GM18861 (cell line): ENCODE results near the gene ELOVL6.

Experiments used
- ATAC-seq: cut with Tn5 transposase; IDR thresholded peaks from one replicate; pipeline ENCODE4 v1.9.1; 2021; ENCODE audit not compliant: unreplicated experiment

ELOVL6 gene

DNA sequence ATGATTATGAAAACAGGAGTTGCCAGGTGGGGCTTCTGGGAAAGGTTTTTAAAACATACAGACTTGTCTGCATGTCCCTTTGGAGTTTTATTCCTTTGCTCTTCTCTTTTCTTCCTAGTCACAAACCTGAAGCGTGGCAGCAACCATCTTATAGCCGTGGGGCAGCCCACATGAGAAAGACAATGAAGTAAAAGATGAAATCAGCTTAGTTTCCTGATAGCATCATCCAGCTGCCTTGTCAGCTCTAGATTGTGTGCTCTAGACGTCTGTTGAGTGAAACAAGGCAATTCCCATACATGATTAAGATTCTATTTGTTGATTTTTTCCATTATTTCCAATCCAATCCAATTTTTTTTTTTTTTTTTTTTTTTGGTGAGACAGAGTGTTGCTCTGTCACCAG, 68.9 kb downstream of the ELOVL6 start:
- no peak for ATAC-seq

DNA sequence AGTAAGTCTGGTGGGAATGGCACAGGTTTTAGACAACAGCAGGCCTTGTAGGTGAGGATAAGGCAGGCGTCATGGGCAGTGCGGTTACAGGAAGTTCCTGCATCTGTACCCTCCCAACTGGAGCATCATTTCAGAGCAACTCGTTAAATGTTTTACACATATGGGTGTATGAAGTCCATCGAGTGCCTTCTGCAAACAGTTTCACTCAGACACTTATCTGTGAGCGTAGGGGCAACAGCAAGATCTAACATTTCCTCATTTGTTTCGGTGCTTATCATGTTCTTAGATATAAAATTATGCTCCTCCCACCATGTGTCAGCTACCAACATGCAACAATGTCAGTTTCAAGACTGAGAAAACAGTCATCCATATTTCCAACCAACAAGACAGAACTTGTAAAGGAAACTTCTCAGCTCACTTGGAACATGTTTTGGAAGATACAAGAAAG, 69.9 kb downstream of the ELOVL6 start:
- ATAC-seq = no peak

DNA sequence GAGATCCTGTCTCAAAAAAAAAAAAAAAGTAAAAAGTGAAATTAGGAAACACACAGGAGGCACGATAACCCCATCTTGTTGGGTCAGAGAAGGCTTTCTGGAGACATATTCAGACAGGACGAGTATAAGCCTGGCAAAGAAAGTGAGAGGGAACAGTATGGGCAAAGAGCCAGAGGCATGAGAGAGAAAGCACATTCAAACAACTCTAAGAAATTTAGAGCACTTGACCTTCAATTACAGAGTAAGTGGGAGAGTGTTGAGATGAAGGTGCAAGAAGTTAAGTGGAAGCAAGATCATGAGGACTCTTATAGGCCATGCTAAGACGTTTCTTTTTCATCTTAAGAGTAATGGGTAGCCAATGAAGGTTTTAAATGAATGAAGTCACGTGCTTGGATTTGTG, 70.4 kb downstream of the ELOVL6 start:
- ATAC-seq = no peak

DNA sequence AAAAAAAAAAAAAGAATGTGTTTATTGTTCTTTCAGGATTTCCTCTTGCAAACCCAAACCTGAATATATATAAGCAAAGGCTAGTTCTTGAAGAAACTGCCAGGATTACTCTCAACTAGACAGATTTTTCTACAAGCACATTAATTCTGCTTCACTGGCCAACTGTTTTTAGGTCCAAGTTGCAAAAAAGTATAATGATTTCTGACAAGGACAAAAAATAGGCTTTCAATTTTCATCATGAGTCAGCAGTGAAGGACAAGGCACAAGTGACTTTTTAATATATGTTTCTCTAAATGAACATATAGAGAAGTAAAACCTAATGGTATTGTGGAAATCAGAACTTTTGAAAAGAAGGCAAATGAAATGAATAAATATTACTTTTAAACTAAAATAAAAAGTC, 73.7 kb downstream of the ELOVL6 start:
- ATAC-seq = peak; percentile 63

DNA sequence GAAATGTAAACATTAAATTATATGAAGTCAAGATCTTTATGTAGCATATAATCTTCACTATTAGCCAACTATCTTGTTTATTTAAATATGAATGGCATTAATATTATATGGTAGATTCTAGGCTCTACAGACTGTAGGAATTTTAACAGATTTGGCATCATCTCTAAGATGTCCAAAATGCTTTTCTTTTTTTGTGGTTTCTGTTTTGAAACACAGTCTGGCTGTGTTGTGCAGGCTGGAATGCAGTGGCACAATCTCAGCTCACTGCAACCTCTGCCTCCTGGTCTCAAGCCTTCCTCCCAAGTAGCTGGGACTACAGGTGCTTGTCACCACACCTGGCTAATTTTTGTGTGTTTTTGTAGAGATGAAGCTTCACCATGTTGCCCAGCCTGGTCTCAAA, 76.2 kb downstream of the ELOVL6 start:
- ATAC-seq = no peak

DNA sequence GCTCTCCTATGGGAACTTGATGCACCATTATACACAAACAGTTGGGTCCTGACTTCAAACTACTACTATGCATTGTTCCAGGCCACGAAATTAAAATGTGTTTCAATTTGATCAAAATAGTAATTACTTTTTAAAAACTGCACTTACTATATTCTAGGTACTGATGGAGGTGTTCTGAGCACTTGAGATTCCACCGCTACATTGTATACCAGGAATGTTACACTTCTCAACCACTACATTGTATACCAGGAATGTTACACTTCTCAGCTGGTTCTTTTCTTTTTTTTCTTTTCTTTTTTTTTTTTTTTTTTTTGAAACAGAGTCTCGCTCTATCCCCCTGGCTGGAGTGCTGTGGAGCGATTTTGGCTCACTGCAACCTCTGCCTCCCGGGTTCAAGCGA, 77.9 kb downstream of the ELOVL6 start:
- no peak for ATAC-seq

DNA sequence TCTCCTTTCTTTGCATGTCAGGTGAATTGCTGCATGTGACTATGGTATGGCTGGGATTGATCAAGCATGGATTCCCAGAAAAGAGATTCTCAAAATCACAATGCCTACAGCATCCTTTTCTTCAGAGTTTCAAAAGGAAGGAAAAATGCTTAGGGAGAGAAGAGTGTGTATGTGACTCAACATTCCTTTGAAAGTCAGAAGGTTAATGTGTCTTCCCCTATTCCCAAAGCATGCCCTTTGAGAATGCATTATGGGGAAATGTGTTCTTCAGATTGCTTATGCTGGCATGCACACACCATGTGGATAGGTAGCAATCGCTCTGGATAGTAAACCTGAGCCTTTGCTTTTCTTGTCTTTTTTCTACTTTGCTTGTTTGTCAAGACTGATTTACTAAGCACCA, 78.5 kb downstream of the ELOVL6 start:
- ATAC-seq = no peak

DNA sequence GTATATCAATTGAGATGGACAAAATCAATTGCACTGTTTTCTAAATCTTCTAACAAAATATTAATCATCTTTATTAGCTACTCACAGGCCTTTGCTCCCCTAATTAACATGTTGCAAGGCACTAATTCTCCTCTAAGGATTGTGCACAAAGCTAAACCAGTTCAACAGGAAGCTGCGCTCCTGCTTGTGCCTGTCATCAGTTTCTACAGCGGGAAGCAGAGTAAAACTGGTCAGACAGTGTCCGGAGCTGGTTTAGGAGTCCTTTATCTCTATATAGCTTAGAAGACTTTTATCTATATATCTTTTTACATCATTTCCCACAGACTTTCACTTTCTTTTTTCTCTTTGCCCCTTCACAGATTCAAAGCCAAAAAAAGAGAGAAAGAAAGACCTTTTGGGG, 79.1 kb downstream of the ELOVL6 start:
- ATAC-seq = peak; percentile 63

DNA sequence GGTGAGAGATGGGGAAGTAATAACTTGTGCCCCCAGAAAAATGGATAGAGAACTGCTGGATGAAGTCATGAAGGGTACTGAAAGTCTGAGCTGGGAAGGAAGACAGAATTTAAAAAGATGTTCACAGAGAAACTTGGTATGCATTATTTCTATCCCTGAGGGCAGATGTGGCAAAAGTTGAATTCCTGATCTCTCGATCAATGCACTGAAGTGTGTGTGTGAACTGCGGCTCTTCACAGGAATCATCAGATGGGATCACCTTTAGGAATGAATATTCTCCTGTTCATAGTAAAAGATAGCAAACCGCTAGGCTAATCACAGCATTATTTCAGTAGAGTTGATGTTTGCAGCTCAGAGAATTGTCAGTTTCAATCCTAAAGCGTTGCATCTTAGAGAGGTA, 86.4 kb downstream of the ELOVL6 start:
- no peak for ATAC-seq

DNA sequence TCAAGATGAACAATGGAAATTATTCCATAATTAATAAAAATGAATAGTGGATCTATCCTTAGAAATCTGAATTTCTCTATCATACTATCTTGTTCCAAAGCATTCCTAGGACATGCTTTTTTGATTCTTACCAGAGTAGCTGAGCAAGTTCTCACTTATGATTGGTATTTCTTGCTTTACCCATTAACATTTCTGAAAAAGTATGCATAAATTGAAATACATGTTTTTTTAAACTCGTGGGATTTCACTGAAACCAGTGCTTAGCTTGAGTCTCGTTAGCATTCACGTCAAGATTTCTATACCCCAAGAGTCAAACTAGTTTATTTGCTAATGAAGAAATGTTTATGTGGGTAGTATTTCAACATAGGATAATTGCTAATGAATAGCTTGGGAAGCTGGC, 89.0 kb downstream of the ELOVL6 start:
- no peak for ATAC-seq

DNA sequence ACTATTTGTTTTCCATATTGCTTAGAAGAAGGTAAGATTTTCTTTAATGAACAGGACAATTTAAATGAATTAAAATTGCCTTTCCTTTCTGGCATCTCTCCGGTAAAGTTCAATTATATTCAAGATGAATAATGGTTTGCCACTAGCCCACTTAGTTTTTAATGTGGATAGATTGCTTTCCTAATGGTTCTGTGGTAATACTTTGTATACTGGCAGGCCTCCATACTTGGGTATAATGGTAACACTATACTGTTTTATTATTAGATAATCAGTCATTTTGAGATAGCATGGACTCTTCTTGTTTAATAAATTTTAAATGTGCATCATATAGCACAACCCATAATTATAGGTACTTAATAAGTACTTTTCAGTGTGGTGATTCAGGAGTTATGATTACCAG, 89.5 kb downstream of the ELOVL6 start:
- ATAC-seq = no peak

DNA sequence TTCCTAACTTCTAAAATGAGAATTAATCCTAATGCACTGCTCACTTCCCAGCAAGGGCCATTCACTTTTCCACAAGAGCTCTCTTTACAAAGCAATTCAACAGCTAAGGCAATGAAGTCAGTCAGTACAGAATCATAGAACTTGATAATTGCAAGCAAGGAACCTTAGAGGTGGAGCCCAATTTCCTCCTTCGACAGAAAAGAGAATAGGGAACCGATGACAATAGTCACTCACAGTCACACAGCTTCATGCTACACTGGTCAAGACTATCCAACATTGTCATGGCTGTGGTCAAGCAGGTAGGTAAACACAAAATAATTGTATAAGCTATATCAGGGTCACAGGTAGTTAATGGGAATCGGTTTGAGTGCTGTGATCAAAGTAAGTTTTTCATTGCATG, 90.0 kb downstream of the ELOVL6 start:
- peak; percentile 82 for ATAC-seq

DNA sequence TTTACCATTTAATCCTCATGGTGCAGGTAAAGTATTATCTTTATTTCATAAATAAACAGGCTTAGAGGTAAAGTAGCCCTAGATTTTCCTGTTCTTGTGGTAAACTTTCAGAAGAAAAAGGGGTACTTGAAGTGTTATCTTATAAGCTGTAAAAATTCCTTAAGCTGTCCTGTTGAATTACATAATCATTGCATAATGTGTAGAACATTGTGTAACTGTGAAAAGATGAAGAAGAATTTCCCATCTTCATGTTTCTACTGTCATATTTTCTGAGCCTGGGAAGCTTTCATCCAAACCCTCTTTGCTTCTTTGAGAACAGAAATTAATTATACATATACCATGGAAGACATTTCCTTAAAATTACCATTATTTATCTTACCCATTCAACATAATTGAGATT, 90.5 kb downstream of the ELOVL6 start:
- ATAC-seq = no peak

DNA sequence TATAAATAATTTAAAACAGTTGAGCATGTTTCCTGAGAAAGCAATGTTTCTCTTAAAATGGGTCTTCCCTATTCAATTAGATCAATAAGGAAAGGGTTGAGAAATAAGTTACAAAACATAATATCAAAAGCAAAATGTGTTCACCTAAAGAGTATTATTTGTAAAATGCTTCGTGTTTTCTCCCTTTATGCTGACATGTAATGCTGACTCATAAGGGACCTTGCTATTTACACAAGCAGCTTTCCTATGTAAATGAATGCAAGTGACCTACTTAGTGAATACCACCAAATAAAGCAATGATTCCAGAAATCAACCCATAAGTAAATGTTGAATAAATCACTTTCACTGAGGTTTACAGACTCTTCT, 91.5 kb downstream of the ELOVL6 start:
- ATAC-seq = peak; percentile 74

DNA sequence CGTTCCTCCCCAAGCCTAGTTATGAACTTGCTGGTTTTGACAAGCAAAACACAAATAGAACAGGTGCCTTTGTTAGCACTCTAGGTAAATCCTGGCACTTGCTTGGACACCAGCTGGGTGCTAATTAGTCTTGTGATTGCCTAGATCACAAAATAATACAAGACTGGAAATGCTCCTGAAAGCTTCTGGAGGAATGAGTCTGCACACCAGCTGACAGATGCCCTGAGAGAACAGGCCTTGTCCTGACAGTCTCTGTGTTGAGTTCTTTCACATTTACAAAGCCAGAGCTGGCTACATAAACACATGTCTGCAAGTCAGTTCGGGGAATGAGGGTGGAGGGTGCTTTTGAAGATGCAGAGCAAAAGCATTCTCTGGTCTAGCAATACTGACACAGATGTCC, 93.8 kb downstream of the ELOVL6 start:
- ATAC-seq = no peak

DNA sequence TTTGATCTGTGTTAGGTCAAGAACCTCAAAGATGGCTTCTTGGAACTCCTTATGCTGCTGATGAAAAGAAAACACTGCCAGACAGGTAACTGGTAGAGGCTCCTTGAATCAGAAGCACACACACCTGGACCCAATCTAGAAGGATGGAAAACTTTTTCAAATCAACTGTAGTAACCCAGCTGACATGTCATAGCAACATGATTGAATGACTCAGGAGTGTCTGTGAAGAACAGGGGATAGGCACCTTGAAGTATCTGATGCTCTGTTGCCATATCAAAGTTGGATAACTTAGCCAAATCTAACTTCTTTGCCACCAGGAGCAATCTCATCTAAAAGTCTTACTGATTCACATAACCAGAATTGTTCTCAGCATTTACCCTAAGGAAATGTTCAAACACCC, 98.8 kb downstream of the ELOVL6 start:
- ATAC-seq = no peak

DNA sequence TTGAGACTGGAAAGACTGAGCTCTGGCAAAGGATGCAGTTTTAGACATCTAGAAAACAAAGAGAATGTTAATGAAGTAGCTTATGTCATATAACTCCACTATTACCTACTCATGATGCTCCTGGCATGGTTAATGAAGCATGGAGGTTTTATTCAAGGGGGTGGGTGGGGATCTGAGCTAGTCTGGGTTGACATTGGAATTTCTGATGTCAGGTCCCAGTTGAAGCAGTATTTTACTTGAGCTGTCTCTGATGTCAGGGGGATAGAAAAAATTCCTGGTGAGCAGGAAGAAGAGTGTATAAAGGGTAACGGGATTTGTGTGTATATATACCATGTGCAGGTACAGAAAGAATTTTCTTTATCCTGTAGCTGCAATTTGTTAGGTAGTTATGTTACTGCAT, 102.0 kb downstream of the ELOVL6 start:
- ATAC-seq = no peak

DNA sequence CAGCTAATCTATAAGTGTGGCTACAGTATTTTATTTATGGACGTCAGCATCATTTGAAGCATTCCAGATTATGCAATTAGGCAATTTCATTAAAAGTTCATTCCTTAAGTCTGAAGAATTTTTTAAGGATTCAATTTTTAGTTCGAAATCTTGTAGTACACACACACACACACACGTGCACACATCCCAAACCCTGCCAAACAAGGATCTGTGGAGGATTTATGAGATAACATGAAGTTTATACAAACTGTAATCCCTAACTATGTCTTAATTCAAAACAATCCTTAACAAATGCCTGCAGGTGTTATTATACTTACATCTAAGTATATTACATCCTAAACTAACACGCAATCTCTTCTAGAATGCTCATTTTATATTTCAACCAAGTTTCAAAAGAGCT, 105.8 kb downstream of the ELOVL6 start:
- ATAC-seq = no peak

DNA sequence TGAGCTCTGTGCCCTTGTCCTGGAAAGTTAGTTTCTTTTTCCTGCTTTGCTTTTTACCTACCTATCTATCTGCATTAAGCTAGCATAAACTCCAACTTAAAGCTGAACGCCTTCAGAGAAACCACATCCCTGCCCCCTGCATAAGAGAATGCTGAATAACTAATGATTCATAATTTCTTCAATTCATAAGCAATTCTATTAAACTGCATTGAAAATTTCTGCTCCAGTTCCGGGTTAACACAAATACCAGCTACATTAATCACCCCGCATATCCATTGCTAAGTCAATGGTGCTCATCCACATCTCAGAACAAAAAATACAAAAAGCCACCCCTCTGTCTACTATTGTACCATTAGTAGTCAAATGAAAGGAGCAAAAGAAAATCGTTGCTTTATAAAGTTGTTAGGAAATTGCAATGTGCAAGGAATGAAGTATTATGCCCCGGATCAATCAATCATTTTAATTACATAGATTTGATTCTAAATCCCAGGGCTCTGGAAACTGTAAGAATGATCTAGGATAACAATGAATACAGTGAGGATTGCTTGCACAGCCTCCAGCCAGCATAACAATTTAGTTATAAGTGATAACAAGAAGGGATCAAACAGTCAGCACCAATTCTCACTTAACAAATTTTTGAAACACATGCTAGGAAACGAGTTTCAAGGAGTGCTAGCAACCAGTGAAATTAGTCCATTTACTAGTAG, 106.8 kb downstream of the ELOVL6 start:
- ATAC-seq = no peak

DNA sequence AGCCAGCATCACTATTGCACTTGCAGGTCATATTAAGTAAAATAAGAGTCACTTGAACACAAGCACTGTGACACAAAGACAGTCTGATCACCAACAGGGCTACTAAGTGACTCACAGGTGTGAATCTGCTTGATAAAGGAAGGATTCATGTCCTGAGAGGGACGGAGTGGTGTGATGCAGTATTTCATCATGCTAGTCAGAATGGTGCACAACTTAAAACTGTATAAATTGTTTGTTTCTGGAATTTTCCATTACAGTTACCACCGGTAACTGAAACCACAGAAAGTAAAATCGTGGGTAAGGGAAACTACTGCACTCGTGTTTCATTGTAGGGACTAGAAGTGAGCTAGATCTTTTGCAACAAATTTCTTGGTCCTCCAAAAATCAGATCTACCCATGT, 109.7 kb downstream of the ELOVL6 start:
- ATAC-seq = peak; percentile 67

DNA sequence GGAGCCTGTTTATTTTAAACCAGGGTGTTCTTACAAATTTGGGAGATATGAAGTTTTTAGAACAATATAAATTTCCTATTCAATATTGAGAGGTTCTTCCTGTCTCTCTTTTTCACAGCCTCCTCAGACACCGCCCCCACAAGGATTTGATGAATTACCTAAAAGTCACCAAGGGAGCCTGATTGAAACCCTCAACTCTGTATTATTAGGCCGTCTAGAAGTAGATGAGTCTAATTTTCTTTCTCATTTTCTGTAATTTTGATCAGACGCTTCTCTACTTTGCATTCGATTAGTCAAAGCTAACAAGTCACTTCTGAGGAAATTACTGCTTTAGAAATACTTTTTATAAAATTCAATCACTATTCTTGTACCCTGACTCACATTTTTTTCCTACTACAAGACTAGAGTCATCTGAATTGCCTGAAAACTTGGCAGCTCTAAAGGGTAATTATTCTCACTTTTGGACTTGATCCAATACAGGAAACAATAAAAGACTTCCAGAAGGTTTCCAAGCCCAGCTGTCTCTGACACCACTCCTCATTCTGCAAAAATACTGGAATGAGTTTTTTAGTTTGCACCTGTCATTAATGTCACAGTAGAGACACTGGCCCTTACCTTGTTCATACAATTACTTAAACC, 111.2 kb downstream of the ELOVL6 start:
- no peak for ATAC-seq

DNA sequence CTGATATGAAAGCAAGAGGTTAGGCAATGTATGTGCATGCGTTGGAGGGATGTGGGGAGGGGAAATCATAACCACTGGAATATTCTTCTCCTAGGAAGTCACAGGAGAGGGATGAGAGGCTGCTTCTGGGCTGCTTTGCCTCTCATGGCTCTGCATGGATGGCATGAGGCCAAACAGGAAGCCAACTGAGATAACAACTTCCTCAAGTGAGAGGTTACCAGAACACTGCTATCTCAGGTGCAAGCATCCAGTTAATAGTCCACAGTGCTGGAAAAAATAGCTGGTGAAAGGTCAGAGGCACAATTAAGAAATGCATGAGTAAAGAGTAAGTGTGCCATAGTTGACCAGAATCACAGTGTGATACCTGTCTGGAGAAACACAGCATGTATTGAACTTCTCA, 113.3 kb downstream of the ELOVL6 start:
- no peak for ATAC-seq

DNA sequence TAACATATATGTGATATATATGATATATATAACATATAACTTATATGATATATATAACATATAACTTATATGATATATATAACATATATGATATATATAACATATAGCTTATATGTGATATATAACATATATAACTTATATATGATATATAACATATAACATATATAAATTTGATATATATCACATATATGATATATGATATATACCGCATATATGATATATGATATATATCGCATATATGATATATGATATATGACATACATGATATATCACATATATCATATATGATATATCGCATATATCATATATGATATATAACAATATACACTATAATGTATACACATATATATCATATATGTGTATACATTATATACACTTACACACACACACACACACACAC, 114.3 kb downstream of the ELOVL6 start:
- ATAC-seq = no peak
